Measurements from ENCODE around the gene PLXNC1.

DNA sequence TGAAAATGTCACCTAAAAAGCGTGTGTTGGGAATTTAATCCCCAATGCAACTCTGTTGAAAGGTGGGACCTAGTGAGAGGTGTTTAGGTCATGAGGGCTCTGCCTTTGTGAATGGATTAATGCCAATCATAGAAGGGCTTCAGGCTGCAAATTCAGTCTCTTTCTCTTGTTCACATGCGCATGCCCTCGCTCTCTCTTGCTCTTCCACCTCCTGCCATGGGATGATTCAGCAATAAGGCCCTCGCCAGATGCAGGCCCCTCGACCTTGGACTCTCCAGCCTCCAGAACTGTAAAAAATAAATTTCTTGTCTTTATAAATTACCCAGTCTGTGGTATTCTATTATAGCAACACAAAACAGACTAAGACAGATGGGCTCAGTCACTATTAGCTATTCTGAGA lies 55.4 kb downstream of the PLXNC1 start:
- no peak for TF ChIP-seq EZH2 (IDR thresholded peaks at IDR 0.05; ENCODE audit: low read depth, low read length, severe bottlenecking)
- no peak for TF ChIP-seq SP1 (IDR thresholded peaks at IDR 0.05; ENCODE audit: low read depth, low read length)
- no peak for TF ChIP-seq EP300 (IDR thresholded peaks at IDR 0.05; ENCODE audit: borderline replicate concordance in 1 of 2, low read depth in 2 of 2, low read length in 2 of 2)
- TF ChIP-seq, protein P1, sequence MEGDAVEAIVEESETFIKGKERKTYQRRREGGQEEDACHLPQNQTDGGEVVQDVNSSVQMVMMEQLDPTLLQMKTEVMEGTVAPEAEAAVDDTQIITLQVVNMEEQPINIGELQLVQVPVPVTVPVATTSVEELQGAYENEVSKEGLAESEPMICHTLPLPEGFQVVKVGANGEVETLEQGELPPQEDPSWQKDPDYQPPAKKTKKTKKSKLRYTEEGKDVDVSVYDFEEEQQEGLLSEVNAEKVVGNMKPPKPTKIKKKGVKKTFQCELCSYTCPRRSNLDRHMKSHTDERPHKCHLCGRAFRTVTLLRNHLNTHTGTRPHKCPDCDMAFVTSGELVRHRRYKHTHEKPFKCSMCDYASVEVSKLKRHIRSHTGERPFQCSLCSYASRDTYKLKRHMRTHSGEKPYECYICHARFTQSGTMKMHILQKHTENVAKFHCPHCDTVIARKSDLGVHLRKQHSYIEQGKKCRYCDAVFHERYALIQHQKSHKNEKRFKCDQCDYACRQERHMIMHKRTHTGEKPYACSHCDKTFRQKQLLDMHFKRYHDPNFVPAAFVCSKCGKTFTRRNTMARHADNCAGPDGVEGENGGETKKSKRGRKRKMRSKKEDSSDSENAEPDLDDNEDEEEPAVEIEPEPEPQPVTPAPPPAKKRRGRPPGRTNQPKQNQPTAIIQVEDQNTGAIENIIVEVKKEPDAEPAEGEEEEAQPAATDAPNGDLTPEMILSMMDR (IDR thresholded peaks at IDR 0.05; ENCODE audit: control extremely low read depth in 1 of 3, insufficient read depth in 1 of 3, low read depth in 1 of 3, low read length in 3 of 3), result no peak
- no peak for TF ChIP-seq RFX5 (IDR thresholded peaks at IDR 0.05; ENCODE audit: borderline replicate concordance, low read depth, low read length)
- TF ChIP-seq YY1 (IDR thresholded peaks at IDR 0.05; ENCODE audit: low read depth, low read length), result no peak
- no peak for TF ChIP-seq KDM1A (IDR thresholded peaks at IDR 0.05; ENCODE audit: borderline replicate concordance, low read length)
- no peak for TF ChIP-seq CHD2 (IDR thresholded peaks at IDR 0.05; ENCODE audit: low read length)
- TF ChIP-seq RXRA (IDR thresholded peaks at IDR 0.05; ENCODE audit: insufficient read depth, low read depth, low read length), result no peak
- no peak for TF ChIP-seq POLR2A (IDR thresholded peaks at IDR 0.05; ENCODE audit: control extremely low read depth in 1 of 2, low read depth in 2 of 2, low read length in 2 of 2)
